ENCODE measurements around the gene NCEH1. TPM values are rescaled to one million over a fixed set of nuclear protein-coding genes. Genes with fewer than 3 reads are reported as not detected.

The NCEH1 gene
- total and polyA plus RNA-seq, 2 of the 13 experiments (the other 11 are each of a cell fraction or from before 2014, with no cell fraction given) = 12.9 to 21.4 TPM

DNA sequence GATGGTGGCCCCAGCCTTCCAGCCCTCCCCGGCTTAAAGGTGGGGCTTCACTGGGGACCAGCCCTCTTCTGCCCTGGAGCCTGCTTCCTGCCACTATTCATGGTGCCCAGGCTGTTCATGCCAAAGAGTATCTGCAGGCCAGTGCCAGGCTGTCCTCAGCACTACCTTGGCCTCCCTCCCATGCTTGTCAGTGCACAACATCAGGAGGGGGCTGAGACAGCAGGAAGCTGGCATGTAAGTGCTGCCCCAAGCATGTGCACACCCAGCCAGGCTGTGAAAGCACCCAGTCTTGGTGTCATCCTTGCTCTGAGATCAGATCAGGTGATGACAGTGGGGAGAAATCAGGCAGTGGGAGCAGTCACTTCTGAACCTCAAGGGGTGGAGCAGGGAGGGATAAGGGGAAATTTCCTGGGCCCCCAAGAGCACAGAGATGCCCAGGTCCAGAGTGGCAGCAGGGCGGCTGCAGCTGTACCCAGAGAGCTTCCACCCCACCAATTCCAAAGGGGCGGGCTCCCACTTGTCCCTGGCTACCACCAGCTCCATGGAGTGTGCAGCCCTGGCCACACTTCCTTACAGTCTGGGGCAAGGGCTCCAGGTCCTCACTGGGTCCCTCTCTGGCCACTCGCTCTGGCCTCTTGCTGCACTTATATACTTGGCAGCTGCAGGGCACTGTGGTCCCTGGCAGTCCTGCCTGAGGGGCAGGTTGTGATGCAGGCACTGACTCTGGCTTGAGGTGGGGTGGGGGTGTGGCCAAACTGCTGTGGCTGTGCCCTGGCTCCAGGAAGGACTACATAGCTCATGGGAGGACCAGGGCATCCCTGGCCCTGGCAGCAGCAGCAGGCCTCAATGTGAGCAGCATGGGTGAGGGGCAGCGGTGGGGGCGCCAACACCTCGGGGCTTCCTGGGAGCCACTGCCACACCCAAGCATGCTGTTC is 96.3 kb downstream of the NCEH1 start:
- ATAC-seq (peak; percentile 26), FAIRE-seq (no peak)
- no peak for TF ChIP-seq ZBTB43 (CRISPR knock-in tag; conservative IDR thresholded peaks at IDR 0.05)
- no peak for TF ChIP-seq SIX4 (CRISPR knock-in tag; IDR thresholded peaks at IDR 0.05)
- no peak for TF ChIP-seq TIGD3 (CRISPR knock-in tag; IDR thresholded peaks at IDR 0.05; ENCODE audit: borderline replicate concordance)
- no peak for TF ChIP-seq CHCHD3 (CRISPR knock-in tag; IDR thresholded peaks at IDR 0.05)
- TF ChIP-seq, protein P1, sequence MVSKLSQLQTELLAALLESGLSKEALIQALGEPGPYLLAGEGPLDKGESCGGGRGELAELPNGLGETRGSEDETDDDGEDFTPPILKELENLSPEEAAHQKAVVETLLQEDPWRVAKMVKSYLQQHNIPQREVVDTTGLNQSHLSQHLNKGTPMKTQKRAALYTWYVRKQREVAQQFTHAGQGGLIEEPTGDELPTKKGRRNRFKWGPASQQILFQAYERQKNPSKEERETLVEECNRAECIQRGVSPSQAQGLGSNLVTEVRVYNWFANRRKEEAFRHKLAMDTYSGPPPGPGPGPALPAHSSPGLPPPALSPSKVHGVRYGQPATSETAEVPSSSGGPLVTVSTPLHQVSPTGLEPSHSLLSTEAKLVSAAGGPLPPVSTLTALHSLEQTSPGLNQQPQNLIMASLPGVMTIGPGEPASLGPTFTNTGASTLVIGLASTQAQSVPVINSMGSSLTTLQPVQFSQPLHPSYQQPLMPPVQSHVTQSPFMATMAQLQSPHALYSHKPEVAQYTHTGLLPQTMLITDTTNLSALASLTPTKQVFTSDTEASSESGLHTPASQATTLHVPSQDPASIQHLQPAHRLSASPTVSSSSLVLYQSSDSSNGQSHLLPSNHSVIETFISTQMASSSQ (IDR thresholded peaks at IDR 0.05; ENCODE audit: low read depth) = no peak
- TF ChIP-seq, protein P1 (CRISPR knock-in tag; IDR thresholded peaks at IDR 0.05; ENCODE audit: borderline replicate concordance) = no peak
- no peak for TF ChIP-seq ZNF543 (CRISPR knock-in tag; IDR thresholded peaks at IDR 0.05)
- no peak for TF ChIP-seq ZZZ3 (CRISPR knock-in tag; IDR thresholded peaks at IDR 0.05; ENCODE audit: borderline replicate concordance)
- TF ChIP-seq ZFP36L2 (CRISPR knock-in tag; IDR thresholded peaks at IDR 0.05) = no peak
- no peak for TF ChIP-seq FIP1L1 (IDR thresholded peaks at IDR 0.05; ENCODE audit: borderline replicate concordance, insufficient read depth, low read depth, low read length)
- TF ChIP-seq ZC3H4 (CRISPR knock-in tag; IDR thresholded peaks at IDR 0.05; ENCODE audit: borderline replicate concordance) = no peak
- no peak for TF ChIP-seq FUBP1 (CRISPR knock-in tag; IDR thresholded peaks at IDR 0.05; ENCODE audit: borderline replicate concordance)
- TF ChIP-seq ZNF713 (CRISPR knock-in tag; IDR thresholded peaks at IDR 0.05) = no peak

More for the DNA sequence above, 96.3 kb downstream of the NCEH1 start:
- BruUV-seq (replicated peaks) = no TSS peak
- Histone ChIP-seq H3K9me3 (ENCODE audit: low read length) (no peaks in the 10 kb centered on the region), H3K4me2 (ENCODE audit: low read depth, low read length) (no peak overlapping the region), H4K20me1 (ENCODE audit: insufficient read depth, low read length) (no peaks in the 10 kb centered on the region), H2AFZ (ENCODE audit: low read length) (no peak overlapping the region), H3K79me2 (ENCODE audit: insufficient read depth, low read length) (no peaks in the 10 kb centered on the region), H3K4me1 (ENCODE audit: insufficient read depth, low read length) (peaks cover 48% of the 10 kb centered on the region), H3K36me3 (replicated peaks in 1 of 2; ENCODE audit: control insufficient read depth in 1 of 2, insufficient read depth in 2 of 2, low read length in 2 of 2) (no peaks in the 10 kb centered on the region), H3K27ac (ENCODE audit: extremely low read length, insufficient read depth, low read length) (no peak overlapping the region), H3K27me3 (ENCODE audit: control insufficient read depth in 1 of 2, insufficient read depth in 2 of 2, low read length in 2 of 2) (no peaks in the 10 kb centered on the region), H3K4me3 (replicated peaks in 1 of 3; ENCODE audit: insufficient read depth in 1 of 3, low read depth in 2 of 3, low read length in 3 of 3) (no peak overlapping the region), H3K9ac (ENCODE audit: insufficient read depth, low read depth, low read length) (no peak overlapping the region)
- in situ Hi-C loops (cut with HindIII; ENCODE audit: extremely low pct_ligation_motif_present, low pct_unique_long_range_greater_than_20kb) = no loop called here
- ChIA-PET CTCF (ENCODE audit: low intra/inter-chr PET ratio, low total read pairs) (no interaction called here), POLR2A (interaction anchor here (2.8 kb wide), 1 partner anchor 13 kb away, joined by 20 read pairs; no protein-coding TSS in a partner anchor)
- 100% methylated on average over 2 of the region's 7 CpGs for WGBS (ENCODE audit: low lambda C conversion rate)
- DNase-seq (ENCODE audit: low spot score) = no peak
- intact Hi-C loops (cut with micrococcal nuclease; ENCODE audit: unreplicated experiment) = no loop called here
